Bronchial epithelial cell (primary cell): ENCODE results near the gene ZBTB16. TPM values are rescaled to one million over a fixed set of nuclear protein-coding genes. Genes with fewer than 3 reads are reported as not detected.

Experiments used
- DNase-seq: peaks from one replicate; pipeline ENCODE4 v3.0.0-alpha.2; 2010; ENCODE audit warnings: low read depth
- FAIRE-seq: peaks from 2 replicates; lab custom pipeline; 2011; peaks lifted over from hg19 to GRCh38; lab: Jason Lieb, UNC
- H3K27me3 ChIP-seq: 2 replicates; pipeline ENCODE4 v1.5.1; 2011; ENCODE audit warnings: low read length; ENCODE audit not compliant: control insufficient read depth, insufficient read depth
- H3K36me3 ChIP-seq: 2 replicates; pipeline ENCODE4 v1.5.1; 2011; ENCODE audit warnings: low read length; ENCODE audit not compliant: control insufficient read depth, insufficient read depth
- H3K4me3 ChIP-seq: 2 replicates; pipeline ENCODE4 v1.5.1; 2011; ENCODE audit warnings: mild to moderate bottlenecking, low read depth, low read length, control low read depth
- total RNA-seq: library from RNA; depleted of rRNA; stranded (reverse); fragments of >200 nt; gene quantifications from 2 replicates; pipeline ENCODE4 v1.2.1, GENCODE V29; 2014
- TF ChIP-seq, protein P1 (sequence below): IDR thresholded peaks from 2 replicates; pipeline ENCODE4 v1.5.1; 2011; ENCODE audit warnings: mild to moderate bottlenecking, moderate library complexity, low read length, control low read depth, inconsistent platforms; ENCODE audit not compliant: insufficient read depth, severe bottlenecking

Gene ZBTB16
- total RNA-seq, 1 donor from 2014 or later = 3.2 TPM

DNA sequence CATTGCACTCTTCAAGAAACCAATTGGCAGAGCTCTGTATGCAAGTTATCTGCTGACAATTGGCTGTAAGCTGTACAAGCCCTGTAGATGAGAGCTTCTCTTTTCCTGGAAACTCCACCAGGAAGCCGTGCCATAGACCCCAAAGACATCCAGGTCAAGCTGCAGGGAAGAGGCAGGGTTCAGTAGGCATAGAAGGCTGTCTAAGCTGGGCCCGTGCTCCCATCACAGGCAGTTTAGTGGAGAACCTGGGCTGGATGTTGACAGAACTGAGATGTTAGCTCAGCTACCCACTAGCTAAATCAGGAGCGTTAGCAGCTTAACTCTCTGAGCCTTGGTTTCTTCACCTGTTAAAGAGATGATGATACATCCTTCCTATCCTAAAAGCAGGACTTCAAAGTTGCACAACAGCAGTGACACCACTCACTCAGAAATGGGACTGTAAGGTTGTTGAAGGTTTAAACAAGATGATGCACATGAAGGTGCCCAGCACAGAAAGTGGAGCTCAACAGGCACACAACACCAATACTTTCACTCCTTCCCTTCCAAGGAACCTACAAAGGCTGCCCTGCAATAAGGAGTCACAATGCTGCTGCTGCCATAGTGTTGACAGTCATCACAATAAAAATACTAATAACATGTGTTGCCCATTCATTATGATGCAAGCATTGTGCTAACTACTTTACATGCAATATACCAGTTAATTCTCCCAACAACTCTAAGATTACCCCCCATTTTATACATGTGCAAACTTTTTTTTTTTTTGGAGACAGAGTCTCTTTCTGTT, 115.4 kb downstream of the ZBTB16 start:
- no peak overlapping the region for H3K4me3 ChIP-seq
- TF ChIP-seq, protein P1, sequence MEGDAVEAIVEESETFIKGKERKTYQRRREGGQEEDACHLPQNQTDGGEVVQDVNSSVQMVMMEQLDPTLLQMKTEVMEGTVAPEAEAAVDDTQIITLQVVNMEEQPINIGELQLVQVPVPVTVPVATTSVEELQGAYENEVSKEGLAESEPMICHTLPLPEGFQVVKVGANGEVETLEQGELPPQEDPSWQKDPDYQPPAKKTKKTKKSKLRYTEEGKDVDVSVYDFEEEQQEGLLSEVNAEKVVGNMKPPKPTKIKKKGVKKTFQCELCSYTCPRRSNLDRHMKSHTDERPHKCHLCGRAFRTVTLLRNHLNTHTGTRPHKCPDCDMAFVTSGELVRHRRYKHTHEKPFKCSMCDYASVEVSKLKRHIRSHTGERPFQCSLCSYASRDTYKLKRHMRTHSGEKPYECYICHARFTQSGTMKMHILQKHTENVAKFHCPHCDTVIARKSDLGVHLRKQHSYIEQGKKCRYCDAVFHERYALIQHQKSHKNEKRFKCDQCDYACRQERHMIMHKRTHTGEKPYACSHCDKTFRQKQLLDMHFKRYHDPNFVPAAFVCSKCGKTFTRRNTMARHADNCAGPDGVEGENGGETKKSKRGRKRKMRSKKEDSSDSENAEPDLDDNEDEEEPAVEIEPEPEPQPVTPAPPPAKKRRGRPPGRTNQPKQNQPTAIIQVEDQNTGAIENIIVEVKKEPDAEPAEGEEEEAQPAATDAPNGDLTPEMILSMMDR = no peak
- H3K36me3 ChIP-seq = peaks cover 1% of the 10 kb centered on the region
- peaks cover 22% of the 10 kb centered on the region for H3K27me3 ChIP-seq
- peak; percentile 70 for FAIRE-seq
- DNase-seq = no peak

DNA sequence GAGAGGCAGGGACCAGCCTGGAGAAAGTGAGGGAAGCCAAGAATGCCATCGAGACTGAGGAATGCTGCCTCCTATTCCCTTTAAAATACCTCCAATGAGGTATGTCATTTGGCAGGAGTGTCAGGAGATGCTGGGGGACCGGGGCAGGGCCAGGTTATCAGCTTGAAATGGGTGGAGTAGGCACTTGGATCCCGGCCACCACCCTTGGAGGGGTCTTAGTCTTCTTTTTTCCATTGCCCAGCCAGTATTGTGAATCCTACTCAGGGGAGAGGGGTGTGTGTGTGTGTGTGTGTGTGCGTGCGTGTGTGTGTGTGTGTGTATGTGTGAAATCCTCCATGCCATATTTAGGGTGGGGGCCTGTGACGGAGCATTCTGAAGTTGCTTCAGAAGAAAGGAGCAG, 116.2 kb downstream of the ZBTB16 start:
- Histone ChIP-seq H3K27me3 (peaks cover 22% of the 10 kb centered on the region), H3K4me3 (no peak overlapping the region), H3K36me3 (peaks cover 1% of the 10 kb centered on the region)
- FAIRE-seq (no peak), DNase-seq (no peak)
- TF ChIP-seq, protein P1 = no peak

DNA sequence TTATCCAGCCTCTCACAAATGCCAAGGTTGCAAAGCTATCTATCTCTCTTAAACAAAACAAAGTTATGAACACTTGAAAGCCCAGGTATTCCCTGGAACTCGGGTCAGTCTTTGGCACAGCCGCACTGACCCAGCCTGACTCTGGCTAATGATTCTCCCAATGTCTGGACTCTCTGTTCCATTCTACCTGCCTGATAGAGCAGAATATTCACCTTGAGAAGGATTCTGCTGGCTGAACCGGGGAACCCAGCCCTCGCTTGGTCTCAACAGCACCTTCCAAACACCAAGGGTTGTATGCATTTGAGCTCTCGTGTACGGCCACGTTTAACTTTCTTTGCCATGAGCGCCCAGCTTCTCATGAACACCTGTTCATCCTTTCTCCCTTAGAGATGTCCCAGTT, 116.8 kb downstream of the ZBTB16 start:
- Histone ChIP-seq H3K36me3 (peaks cover 1% of the 10 kb centered on the region), H3K4me3 (no peak overlapping the region), H3K27me3 (peaks cover 18% of the 10 kb centered on the region)
- no peak for DNase-seq
- FAIRE-seq = no peak
- TF ChIP-seq, protein P1 = no peak

DNA sequence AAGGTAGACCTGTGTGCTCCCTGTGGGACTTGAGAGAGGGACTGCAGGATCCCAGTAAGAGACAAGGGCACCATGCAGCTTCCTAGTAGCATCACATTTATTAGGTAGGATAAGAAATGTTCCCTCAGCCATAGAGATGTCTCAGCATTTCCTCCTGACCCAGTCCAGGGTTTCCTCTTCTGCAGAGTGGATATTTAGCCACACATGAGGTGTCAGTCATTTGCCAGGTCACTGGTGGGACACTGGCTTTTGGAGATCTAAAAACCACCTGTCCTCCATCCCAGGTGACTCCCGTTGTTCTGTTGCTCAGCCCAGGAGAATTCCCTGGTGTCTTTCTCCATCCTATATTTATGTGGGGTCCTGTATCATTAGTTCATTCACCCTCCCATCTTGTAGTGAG, 119.1 kb downstream of the ZBTB16 start:
- Histone ChIP-seq H3K36me3 (no peaks in the 10 kb centered on the region), H3K4me3 (no peak overlapping the region), H3K27me3 (peaks cover 10% of the 10 kb centered on the region)
- no peak for FAIRE-seq
- no peak for DNase-seq
- TF ChIP-seq, protein P1 = no peak

DNA sequence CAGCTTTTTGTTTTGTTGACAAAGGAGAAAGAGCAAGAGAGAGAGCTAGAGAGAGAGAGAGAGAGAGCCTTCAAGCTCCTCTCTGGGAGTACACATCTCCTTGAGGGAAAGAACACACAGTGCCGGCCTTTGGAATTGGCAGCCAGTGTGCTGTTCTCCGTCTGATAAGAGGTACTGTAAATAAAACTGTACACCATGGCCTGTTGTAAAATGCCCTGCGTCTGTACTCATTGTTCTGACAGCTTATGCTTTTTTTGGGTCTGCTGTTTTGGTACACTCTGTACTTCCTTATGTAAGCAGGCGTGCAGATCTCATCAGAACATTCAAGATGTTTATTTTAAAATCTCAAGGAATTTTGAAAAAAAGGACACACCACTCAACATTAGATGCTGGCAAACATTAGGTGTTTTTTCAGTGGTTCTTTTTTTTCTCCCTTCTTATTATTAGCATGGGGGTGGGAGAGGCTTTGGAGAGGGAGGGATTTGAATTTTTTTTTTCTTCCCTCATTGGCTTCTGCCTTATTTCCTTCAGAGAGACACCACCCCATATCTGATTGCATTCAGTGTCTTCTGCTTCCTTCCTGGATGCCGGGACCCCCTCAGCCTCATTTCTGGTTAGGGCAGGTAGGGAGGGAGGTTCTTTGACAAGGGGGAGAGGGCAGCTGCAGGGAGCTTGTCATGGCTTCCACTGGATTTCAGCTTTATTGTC, 119.9 kb downstream of the ZBTB16 start:
- FAIRE-seq (no peak), DNase-seq (no peak)
- H3K4me3 ChIP-seq = no peak overlapping the region
- TF ChIP-seq, protein P1 = no peak
- H3K27me3 ChIP-seq = peaks cover 10% of the 10 kb centered on the region
- no peaks in the 10 kb centered on the region for H3K36me3 ChIP-seq
